GM18870 (cell line): ENCODE results near the gene LRP1B.

Source experiments
- ATAC-seq: cut with Tn5 transposase; IDR thresholded peaks from one replicate; pipeline ENCODE4 v1.9.1; 2021; ENCODE audit warnings: moderate library complexity; ENCODE audit not compliant: unreplicated experiment

Gene LRP1B

GRCh38 chr2:141362311-141362710 is 768.5 kb downstream of the LRP1B start:
- ATAC-seq = no peak

DNA sequence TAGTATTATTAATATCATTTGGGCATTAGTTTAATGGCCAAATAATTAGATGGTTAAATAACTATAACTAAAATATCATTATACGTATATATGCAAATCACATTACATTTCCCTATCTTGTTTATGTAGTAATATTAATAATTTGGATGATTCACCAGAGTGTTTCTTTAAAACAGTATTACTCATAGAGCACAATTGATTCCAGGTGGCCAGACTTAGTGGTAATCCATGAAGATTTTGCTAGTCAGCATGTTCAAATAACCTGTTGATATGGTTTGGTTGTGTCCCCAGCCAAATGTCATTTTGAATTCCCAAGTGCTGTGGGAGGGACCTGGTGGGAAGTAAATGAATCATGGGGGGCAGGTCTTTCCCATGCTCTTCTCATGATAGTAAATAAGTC is 782.3 kb downstream of the LRP1B start:
- ATAC-seq = no peak

GRCh38 chr2:141341444-141341843 is 789.4 kb downstream of the LRP1B start:
- ATAC-seq = no peak

GRCh38 chr2:141331127-141331526 is 799.7 kb downstream of the LRP1B start:
- no peak for ATAC-seq

DNA sequence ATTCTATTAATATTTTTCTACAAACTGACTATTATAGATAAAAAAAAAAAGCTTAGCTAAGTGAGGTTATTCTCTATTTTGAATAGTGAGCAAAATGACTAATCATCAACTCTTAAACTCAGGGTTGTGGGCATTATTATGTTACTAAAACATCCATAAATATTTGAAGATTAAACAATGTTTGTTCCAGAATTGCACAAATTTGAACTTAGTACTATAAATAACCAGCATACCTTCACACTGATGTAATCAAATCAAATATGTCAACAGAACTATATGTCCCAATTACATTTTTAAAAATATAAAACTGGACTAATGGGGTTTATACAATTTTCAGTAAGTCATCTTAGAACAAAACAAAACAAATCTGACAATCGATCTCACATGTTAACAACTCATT is 800.9 kb downstream of the LRP1B start:
- no peak for ATAC-seq

GRCh38 chr2:141323571-141323970 is 807.2 kb downstream of the LRP1B start:
- ATAC-seq = no peak

- no peak for ATAC-seq
Observed at GRCh38 chr2:141317986-141318385, 812.8 kb downstream of the LRP1B start.

GRCh38 chr2:141316606-141317005 is 814.2 kb downstream of the LRP1B start:
- ATAC-seq = no peak

DNA sequence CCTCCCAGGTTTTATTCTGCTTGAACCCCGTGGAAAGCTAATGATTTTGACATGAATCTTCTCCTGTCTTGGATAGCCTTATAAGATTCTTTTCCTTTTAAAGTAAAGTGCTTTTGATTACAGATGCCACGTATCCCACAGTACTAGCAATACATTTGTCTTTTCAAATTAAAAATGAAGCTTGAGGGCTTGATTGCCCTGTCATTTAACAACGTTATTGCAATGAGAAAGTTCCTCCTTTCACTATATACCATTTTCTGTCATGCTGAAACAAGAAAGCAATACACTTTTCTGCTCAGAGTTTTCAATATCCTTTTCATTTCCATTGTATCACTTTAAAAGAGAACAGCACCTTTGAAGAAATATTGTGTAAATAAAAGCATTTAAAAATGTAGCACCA is 814.7 kb downstream of the LRP1B start:
- ATAC-seq = no peak

DNA sequence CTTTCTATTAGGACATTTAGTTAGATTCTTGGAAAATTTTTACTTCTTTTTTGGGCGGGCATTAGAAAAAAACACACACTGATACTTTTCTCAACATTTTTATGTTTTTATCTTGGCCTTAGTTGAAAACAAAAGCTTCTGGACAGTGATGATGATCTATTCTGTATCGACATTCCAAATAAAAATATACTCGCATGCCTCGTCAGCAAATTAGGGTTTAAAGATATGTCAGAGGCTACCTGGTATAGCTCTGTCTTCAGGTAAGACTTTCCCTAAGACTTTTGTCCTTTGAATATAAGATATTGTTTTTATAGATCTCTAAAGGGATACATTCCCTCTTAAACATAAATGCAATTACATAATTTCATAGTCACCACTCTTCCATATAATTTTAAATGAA is 816.8 kb downstream of the LRP1B start:
- ATAC-seq = no peak

DNA sequence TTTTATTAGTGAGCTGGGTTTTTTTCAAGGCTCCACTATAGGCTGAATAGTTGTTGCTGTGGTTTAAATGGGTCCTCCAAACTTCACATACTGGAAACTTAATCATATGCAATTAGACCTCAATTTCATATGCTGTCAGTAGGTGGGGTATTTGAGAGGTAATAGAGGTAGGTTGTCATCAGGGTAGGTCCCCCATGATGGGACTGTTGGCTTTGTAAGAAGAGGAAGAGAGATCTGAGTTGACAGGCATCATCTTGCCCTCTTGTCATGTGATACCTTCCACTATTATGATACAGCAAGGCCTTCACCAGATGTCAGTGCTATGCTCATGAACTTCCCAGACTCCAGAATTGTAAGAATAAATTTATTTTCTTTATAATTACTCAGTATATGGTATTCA is 819.4 kb downstream of the LRP1B start:
- ATAC-seq = no peak

GRCh38 chr2:141306368-141306767 is 824.4 kb downstream of the LRP1B start:
- ATAC-seq = no peak

GRCh38 chr2:141301551-141301950 is 829.3 kb downstream of the LRP1B start:
- no peak for ATAC-seq

GRCh38 chr2:141280037-141280436 is 850.8 kb downstream of the LRP1B start:
- ATAC-seq = no peak

- no peak for ATAC-seq
Observed at GRCh38 chr2:141271346-141271745, 859.5 kb downstream of the LRP1B start.

DNA sequence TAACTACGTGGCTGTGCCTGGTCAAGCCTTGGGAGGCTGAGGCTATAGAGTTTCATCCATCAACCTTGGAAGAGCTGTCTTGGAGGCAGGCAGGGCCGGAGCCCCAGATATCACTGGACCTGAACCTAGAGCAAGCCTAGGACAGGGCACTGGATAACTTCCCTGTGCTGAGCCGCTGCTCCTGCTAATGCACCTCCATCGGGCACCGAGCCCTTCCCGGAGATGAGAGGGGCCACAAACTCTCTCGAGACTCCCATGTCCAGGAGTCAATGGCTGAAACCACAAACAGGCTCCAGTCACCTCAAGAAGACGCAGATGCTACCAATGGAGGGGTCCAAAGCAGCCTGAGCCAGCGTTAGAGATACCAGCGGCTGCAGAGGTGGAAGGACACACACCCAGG is 866.0 kb downstream of the LRP1B start:
- ATAC-seq = no peak

DNA sequence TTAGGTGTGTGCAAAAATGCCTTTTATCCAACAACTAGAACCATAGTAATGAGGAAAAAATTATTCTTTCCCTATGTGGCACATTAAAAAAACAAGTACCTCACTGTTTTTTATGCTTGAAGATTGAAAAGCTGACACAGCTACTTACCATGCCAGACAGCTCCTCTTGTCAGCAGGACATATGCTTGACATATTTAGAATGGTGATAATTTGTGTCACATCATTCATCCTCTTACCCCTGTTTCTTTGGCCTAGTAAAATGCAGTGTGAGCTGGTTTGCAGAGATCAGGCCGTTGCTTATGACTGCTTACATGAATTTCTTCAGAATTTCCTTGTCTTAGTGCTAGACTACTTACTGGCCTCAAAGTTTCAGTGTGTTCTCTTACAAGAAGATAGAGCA is 869.9 kb downstream of the LRP1B start:
- no peak for ATAC-seq

DNA sequence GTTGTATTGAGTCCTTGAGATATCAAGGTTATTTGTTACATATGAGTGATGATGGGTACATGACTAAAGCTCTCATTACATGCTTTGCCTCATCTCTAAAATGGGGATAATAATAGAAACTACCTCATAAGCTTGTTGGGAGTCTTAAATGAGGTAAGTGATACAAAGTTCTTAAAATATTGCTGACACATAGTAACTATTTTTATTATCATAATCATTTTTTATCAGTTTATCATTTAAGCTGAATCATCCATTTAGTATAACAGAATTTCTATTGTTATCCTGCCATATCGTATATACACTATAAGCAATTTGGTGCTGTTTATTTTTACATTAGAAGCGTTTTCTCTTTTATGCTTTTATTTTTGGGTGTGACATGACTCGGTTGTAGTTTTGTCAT is 871.1 kb downstream of the LRP1B start:
- ATAC-seq = no peak

DNA sequence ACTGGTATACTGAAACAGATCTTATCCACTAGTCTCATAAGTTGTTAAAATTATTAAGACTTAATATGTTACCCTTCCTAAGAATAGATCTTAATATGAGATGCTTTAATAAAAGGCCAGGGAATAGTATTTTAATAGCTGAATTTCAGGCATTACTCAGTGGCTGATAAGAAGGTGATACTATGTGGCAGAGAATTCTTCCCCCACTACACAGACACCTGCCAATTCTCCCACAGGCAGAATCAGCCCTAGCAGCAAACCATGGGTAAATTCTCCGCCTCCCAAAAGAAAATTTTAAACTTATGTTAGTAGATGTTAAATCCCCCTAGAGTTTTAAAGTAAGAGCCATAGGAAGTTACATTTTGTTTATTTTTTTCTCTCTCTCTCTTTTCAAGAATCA is 888.8 kb downstream of the LRP1B start:
- no peak for ATAC-seq

DNA sequence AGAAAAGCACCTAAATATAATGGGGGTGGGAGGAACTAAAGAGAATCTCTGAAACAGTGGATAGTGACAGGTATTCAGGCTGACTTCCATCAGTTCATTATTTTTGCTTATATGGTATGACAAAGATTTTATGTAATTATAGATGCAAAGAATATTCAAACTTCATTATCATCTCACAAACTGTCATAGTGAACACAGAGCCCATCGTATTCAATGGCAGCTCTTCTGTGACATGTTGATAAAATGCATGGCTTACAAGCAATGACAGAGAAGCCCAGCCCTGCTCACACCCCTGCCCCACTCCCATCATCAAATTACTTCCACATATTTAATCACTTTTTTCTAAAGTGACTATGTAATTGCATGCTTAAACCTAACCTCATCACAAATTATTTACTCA is 904.3 kb downstream of the LRP1B start:
- ATAC-seq = no peak

DNA sequence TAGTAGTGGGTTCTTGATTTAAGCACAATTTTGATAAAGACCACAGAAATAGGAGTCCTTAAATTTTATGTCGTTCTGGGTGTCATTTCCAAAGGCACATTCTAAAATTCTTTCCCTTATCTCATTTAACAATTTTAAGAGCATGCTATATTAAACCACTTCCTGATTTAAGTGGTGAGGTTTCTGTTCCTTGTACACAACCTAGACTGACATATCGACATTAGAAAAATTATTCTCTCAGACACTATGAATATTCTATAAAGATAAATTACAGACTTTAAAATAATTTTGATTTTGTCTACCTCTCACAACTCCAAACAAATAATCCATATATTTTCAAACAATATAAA is 923.8 kb downstream of the LRP1B start:
- ATAC-seq = no peak

- ATAC-seq = no peak
Observed at GRCh38 chr2:141201016-141201565, 929.7 kb downstream of the LRP1B start.

DNA sequence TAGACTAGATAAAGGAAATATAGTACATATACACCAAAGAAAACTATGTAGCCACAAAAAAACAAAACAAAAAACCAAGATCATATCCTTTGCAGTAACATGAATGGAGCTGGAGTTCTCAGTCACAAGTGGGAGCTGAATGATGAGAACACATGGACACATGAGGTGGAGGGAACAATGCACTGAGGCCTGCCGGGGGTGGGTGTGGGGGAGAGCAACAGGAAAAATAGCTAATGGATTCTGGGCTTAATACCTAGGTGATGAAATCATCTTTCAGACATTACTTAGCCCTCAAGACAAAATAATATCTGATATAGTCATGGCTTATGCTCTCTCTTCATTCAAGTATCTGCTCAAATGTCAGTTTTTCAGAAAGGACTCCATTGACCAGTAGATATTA is 930.6 kb downstream of the LRP1B start:
- no peak for ATAC-seq

- ATAC-seq = no peak
Observed at GRCh38 chr2:141199711-141200110, 931.1 kb downstream of the LRP1B start.
